NCI-H524 treated with DMSO at 0.1 percent for 48 hours (cell line): Measurements from ENCODE around the gene CYP46A1.
"Not testable (repeated sequence)": the region's sequence is repeated elsewhere in the genome, so short reads cannot be mapped to it uniquely, and the experiment has no call there.

ENCODE experiments used
- DNase-seq: peaks from one replicate; lab custom pipeline; 2025; lab: John Stamatoyannopoulos, UW

Gene CYP46A1

GRCh38 chr14:99657645-99658155, 26.4 kb upstream of the CYP46A1 start:
- DNase-seq = no peak

- DNase-seq = no peak
These were observed 25.8 kb upstream of the CYP46A1 start for GRCh38 chr14:99658218-99658845.

- DNase-seq = no peak
These were observed 24.8 kb upstream of the CYP46A1 start for GRCh38 chr14:99659333-99659741.

DNA sequence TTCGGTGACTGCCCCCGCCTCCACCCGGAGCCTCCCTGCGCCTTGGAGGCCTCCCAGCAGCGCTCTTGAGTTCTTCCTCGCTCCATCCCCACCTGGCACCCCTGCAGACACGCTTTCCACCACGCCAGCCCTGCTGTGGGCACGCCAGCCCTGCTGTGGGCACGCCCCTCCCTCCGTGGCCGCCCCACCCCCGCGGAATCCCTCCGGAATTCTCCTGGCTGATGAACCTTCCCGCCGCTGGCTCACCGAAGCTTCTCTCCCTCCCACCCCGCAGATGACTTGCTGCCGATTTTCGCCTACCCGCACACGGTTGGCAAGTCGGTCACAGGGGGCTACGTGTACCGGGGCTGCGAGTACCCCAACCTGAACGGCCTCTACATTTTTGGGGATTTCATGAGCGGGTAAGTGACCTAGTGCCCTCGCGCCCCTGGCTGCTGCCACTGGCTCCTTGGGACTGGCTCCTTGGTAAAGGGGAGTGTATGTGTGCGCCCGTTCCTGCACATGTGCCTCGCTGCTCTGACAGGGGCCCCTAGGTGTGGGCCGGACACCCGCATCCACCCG, 24.0 kb upstream of the CYP46A1 start:
- no peak for DNase-seq

GRCh38 chr14:99660794-99661193, 23.3 kb upstream of the CYP46A1 start:
- no peak for DNase-seq

DNA sequence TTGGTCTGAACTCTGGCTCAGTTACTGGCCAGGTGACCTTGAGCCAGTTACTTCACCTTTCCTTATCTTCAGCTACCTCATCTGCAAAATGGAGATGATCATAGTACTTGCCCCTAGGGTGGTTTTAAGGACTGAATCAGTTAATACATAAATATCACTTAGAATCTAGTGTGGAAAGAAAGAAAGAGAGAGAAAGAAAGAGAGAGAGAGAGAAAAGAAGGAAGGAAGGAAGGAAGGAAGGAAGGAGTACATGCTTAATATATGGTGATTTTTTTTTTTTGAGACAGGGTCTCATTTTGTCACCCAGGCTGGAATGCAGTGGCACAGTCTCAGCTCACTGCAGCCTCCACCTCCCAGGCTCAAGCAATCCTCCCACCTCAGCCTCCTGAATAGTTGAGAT, 22.9 kb upstream of the CYP46A1 start:
- not testable (repeated sequence) for DNase-seq

- DNase-seq = no peak
These were observed 21.3 kb upstream of the CYP46A1 start for GRCh38 chr14:99662846-99663245.

DNA sequence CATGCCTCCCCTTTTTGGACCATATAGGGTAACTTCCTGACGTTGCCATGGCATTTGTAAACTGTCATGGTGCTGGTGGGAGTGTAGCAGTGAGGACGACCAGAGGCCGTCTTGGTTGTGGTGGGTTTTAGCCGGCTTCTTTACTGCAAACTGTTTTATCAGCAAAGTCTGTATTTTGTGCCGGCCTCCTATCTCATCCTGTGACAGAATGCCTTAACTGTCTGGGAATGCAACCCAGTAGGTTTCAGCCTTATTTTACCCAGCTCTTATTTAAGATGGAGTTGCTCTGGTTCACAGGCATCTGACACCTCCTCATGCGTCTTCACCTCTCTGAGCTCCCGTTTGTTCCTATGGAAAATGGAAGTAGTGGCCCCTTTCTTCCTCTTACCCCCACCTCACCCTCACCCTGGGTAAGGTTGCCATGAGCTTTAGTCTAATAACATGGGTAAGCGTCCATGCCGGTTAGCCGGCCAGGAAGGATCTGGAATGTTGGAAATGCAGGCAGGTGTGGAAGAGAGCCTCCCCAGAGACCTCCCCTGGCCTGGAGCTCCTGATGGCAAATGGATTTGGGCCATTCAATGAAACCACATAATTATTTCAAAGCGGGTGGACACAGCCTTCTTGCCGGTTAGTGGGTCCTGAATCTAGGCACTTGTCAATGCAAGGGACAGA, 20.6 kb upstream of the CYP46A1 start:
- no peak for DNase-seq

DNA sequence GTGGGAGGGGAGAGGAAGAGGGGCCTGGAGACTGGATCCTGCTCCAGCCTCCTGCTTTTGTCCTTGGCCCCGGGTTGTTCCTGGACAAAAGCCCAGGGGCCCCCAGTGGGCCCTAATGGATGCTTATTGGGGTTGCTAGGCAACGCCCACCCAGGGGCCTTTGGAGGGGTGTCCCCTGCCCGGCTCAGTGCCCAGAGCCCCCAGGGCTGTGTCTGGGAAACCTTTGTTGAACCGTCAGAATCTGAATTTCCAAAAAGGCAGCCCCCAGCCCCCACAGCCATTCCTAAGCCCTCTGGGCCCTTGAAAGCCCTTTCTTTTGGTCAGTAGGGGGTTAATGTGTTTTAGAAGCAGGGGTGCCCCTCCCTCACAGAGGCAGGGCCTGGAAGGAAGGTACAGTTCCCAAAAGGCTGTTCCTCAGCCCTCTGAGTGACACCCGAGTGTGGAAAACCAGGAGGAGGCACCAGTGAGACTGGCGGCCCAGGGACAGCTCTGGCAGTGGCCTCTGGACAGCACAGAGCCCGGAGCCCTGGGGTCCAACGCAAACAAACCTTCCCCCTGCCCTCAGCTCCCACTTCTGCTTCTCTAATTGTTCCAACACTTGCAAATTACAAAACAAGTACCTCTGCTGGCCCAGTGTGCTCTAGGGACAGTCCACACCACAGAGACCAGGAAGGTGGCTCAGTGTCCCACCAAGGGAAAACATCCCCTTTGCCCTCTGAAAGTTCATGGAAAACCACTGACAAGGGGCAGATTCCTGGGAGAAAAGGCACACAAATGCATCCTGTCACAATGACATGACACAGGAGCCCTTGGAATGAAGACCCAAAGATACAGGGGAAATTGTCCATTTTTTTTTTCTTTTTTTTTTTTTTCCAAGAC, 19.8 kb upstream of the CYP46A1 start:
- DNase-seq = no peak

DNA sequence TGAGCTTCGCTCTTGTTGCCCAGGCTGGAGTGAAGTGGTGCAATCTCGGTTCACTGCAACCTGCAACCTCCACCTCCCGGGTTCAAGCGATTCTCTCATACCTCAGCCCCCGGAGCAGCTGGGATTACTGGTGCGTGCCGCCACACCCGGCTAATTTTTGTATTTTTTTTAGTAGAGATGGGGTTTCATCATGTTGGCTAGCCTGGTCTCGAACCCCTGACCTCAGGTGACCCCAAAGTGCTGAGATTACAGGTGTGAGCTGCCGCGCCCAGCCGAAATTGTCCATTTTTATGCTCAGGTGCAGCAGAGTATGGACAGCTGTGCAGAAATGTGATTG, 19.2 kb upstream of the CYP46A1 start:
- DNase-seq = no peak

DNA sequence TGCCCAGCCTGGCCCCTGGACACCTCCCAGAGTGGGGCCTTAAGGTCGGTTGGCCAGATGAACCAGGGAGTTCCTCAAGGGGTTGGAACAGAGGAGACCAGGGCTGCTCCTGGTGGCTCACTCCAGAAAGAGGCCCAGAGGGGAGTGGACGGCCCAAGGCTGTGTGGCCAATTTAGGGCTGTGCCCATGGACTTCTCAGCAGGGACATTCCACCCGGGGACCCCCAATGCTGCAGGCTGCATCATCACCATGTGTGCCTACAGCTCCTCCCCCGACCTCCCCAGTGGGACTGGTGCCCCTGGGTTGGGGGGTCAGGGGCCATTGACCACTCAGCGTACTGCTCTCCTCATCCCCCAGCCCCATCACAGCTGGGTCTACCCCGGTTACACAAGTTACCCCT, 17.6 kb upstream of the CYP46A1 start:
- no peak for DNase-seq

DNA sequence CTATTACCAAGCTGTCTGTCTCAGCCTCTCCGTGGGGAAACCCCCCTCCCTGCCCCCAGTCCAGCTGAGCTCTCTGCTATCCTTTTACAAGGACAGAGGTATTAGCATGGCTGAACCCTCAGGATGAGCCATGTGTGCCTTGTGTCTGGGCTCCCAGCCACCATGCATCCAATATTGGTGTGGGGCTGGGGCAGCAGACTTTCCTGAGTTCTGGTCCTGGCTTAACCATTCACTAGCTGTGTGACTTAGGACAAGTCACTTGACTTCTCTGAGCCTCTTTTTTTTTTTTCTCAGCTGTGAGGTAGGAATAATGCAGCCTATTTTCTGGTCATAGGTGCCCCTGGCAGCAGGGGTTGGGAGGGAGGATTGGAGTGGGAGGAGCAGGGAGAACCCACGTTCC, 17.1 kb upstream of the CYP46A1 start:
- DNase-seq = no peak

DNA sequence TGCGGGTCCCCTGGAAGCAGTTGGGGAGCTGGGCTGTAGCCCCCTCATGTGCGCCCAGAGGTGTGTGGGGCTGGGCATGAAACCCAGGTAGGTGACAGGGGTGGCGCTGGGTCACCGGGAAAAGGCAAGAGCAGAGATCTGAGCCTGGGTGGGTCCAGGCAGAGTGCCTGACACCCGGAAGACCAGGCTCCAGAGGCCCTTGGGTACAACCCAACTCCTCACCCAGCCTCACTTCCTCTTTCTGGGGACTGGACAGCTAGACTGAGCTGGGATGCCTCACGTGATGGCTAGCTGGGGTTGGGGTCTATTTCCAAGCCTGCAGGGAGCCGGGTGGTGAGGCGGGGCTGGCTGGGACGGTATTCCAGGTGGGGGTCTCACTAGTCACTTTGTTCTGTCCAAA, 16.3 kb upstream of the CYP46A1 start:
- DNase-seq = no peak

GRCh38 chr14:99668307-99669295, 15.5 kb upstream of the CYP46A1 start:
- DNase-seq = no peak

GRCh38 chr14:99670361-99671234, 13.5 kb upstream of the CYP46A1 start:
- DNase-seq = no peak

DNA sequence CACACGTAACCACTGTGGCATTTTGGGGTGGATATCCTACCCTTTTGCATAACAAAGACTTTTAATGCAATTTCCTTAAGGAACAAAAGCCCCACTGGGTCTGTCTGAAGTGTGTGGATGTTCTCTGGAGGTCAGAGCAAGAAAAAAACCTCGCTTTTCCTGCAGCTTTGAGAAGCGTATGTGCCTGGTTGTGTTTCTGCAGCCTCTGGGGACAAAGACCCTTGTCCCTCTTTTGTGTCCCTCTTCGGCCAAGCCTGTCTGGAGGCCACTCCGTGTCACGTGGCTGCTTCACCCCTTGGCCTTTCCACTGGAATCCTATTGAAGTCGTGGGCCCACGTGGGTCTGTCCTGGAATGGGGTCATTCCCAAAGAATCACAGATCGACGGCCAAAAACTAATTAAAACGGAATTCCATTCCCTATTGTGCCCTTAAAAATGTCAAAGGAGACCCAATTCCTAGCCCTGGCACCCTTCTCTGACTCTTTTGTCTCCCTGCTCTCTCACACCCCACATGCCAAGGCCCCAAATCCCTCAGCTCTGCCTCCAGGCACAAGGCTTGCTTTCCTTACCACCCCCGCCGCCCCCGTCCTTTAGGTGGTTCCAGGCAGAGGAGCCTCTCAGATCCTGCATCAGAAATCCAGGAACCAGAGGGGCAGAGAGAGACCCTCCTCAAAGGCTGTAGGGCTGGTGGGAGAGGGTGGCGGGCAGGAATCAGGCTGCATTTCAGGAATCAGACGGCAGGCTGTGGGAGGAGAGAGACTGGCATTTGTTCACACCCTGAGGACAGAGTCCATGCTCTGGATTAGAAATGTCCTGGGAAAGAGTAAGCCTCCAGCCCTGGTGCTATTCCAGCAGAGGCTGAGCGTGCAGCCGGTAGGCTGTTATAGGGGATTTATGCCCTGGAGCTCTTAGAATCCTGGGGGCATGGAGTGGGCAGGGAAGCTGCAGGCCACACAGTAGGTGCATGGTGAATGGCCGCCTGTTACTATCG, 12.6 kb upstream of the CYP46A1 start:
- no peak for DNase-seq

DNA sequence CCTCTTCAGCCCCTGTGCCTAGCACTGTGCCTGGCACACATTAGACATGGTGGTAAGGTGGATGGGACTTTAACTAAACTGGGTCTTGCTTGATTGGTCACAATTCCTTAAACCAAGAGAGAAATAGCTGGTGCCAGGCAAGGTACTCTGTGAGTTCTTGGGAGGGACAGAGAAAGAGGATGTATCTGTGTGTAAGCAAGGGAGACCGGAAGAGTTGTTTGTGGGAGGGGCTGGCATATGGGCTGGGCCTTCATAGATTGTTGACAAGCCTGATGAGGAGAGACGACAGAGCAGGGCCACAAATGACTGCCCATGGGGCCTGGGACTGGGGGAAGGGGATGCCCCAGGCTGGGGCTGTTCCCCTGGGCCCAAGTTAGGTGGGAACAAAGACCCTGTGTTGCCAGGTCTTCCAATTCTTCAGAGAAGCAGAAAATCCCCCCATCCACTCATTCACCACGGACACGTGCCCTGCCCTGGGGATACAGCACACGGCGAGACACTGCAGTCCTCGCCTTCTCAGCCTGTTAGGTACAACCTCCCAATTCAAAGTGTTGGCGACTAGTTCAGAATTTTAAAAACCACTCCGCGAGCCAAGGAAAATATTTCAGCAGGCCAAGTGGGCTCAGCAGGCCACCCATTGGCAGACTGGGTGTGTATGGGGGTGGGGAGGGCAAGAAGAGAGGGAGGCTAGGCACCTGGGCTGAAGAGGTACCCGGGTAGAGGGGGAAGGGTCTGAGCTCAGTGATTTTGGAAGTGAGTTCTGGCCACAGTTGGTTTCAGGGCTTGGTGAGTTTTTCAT, 11.4 kb upstream of the CYP46A1 start:
- DNase-seq = no peak
